DND-41 (cell line): ENCODE measurements around the gene LCN1.

Experiments used
- ATAC-seq: fragments of 200-7000 bp; cut with Tn5 transposase; 3 replicates; pipeline ENCODE4 v1.9.1; 2021; ENCODE audit warnings: low read depth; ENCODE audit not compliant: insufficient read depth
- DNase-seq: peaks from one replicate; pipeline ENCODE4 v3.0.0-alpha.2; 2020
- H2AFZ ChIP-seq: 2 replicates; pipeline ENCODE4 v1.6.0; 2012; ENCODE audit warnings: low read depth, low read length
- H3K27ac ChIP-seq: 2 replicates; pipeline ENCODE4 v1.5.1; 2012; ENCODE audit warnings: low read length, inconsistent platforms
- H3K27me3 ChIP-seq: fragments of 200-600 bp; sonication (generic); 2 replicates; pipeline ENCODE4 v1.6.0; 2012; ENCODE audit warnings: low read length, mild to moderate bottlenecking, inconsistent platforms; ENCODE audit not compliant: insufficient read depth, poor library complexity
- H3K36me3 ChIP-seq: 2 replicates; pipeline ENCODE4 v1.5.1; 2012; ENCODE audit warnings: low read length, inconsistent platforms; ENCODE audit not compliant: insufficient read depth
- H3K4me1 ChIP-seq: 2 replicates; pipeline ENCODE4 v1.5.1; 2012; ENCODE audit warnings: mild to moderate bottlenecking, low read length; ENCODE audit not compliant: insufficient read depth
- H3K4me2 ChIP-seq: 2 replicates; pipeline ENCODE4 v1.6.0; 2012; ENCODE audit warnings: mild to moderate bottlenecking, moderate library complexity, low read length, inconsistent platforms; ENCODE audit not compliant: insufficient read depth
- H3K4me3 ChIP-seq, 2 experiments: fragments of 200-600 bp in 1 of 2; shearing (Covaris generic) in 1 of 2; 2 replicates each; pipeline ENCODE4 v1.5.1; 2012 to 2016; ENCODE audit warnings: inconsistent platforms in 2 of 2, low read length in 2 of 2, mild to moderate bottlenecking in 2 of 2, low read depth in 1 of 2, moderate library complexity in 1 of 2
- H3K79me2 ChIP-seq: 2 replicates; pipeline ENCODE4 v1.6.0; 2012; ENCODE audit warnings: low read length, inconsistent platforms; ENCODE audit not compliant: insufficient read depth
- H3K9ac ChIP-seq: 2 replicates; pipeline ENCODE4 v1.6.0; 2012; ENCODE audit warnings: low read depth, mild to moderate bottlenecking, inconsistent platforms, low read length, moderate library complexity
- H3K9me3 ChIP-seq: 2 replicates; pipeline ENCODE4 v1.5.1; 2012; ENCODE audit warnings: low read length, moderate library complexity, mild to moderate bottlenecking, inconsistent platforms; ENCODE audit not compliant: insufficient read depth, severe bottlenecking
- H4K20me1 ChIP-seq: 2 replicates; pipeline ENCODE4 v1.6.0; 2012; ENCODE audit warnings: low read length; ENCODE audit not compliant: insufficient read depth
- CTCF ChIP-seq: IDR thresholded peaks from 2 replicates; pipeline ENCODE4 v1.5.1; 2012; ENCODE audit warnings: borderline replicate concordance, low read length, moderate library complexity, mild to moderate bottlenecking; ENCODE audit not compliant: poor library complexity, severe bottlenecking; ENCODE audit errors: extremely low read depth
- EZH2 ChIP-seq: IDR thresholded peaks from 3 replicates; pipeline ENCODE4 v1.6.1; 2012; ENCODE audit warnings: borderline replicate concordance, low read depth, mild to moderate bottlenecking, moderate library complexity, low read length, inconsistent platforms; ENCODE audit not compliant: severe bottlenecking

The LCN1 gene

GRCh38 chr9:135554718-135555117 is 33.5 kb downstream of the LCN1 start:
- Histone ChIP-seq H4K20me1 (no peaks in the 10 kb centered on the region), H3K36me3 (no peaks in the 10 kb centered on the region), H3K4me2 (no peak overlapping the region), H3K79me2 (no peaks in the 10 kb centered on the region), H3K9ac (no peak overlapping the region), H2AFZ (no peak overlapping the region), H3K27me3 (no peaks in the 10 kb centered on the region), H3K4me1 (no peaks in the 10 kb centered on the region), H3K4me3 (no peak overlapping the region), H3K27ac (no peak overlapping the region), H3K9me3 (no peaks in the 10 kb centered on the region)
- ATAC-seq (no peak), DNase-seq (no peak)
- no peak for TF ChIP-seq EZH2
- no peak for TF ChIP-seq CTCF

- H3K4me2 ChIP-seq, result no peak overlapping the region
- no peaks in the 10 kb centered on the region for H3K79me2 ChIP-seq
- no peak overlapping the region for H3K27ac ChIP-seq
- no peaks in the 10 kb centered on the region for H3K36me3 ChIP-seq
- DNase-seq (no peak), ATAC-seq (no peak)
- H3K27me3 ChIP-seq, result no peaks in the 10 kb centered on the region
- no peak overlapping the region for H3K4me3 ChIP-seq
- TF ChIP-seq CTCF, result no peak
- TF ChIP-seq EZH2, result no peak
- H3K9me3 ChIP-seq, result no peaks in the 10 kb centered on the region
- no peak overlapping the region for H3K9ac ChIP-seq
- no peaks in the 10 kb centered on the region for H3K4me1 ChIP-seq
- H2AFZ ChIP-seq, result no peak overlapping the region
- no peaks in the 10 kb centered on the region for H4K20me1 ChIP-seq
Observed at GRCh38 chr9:135555203-135555602, 34.0 kb downstream of the LCN1 start.

GRCh38 chr9:135555910-135556309 is 34.7 kb downstream of the LCN1 start:
- H2AFZ ChIP-seq, result no peak overlapping the region
- ATAC-seq (no peak), DNase-seq (no peak)
- H3K27ac ChIP-seq, result no peak overlapping the region
- TF ChIP-seq CTCF, result no peak
- no peak for TF ChIP-seq EZH2
- no peaks in the 10 kb centered on the region for H3K4me1 ChIP-seq
- no peak overlapping the region for H3K4me2 ChIP-seq
- H3K9me3 ChIP-seq, result no peaks in the 10 kb centered on the region
- H3K79me2 ChIP-seq, result no peaks in the 10 kb centered on the region
- no peak overlapping the region for H3K9ac ChIP-seq
- no peaks in the 10 kb centered on the region for H3K27me3 ChIP-seq
- no peaks in the 10 kb centered on the region for H4K20me1 ChIP-seq
- H3K4me3 ChIP-seq, result no peak overlapping the region
- H3K36me3 ChIP-seq, result no peaks in the 10 kb centered on the region

GRCh38 chr9:135559606-135560005 is 38.4 kb downstream of the LCN1 start:
- no peaks in the 10 kb centered on the region for H3K27me3 ChIP-seq
- H3K4me3 ChIP-seq, result no peak overlapping the region
- H2AFZ ChIP-seq, result no peak overlapping the region
- no peak overlapping the region for H3K9ac ChIP-seq
- H3K27ac ChIP-seq, result no peak overlapping the region
- H3K79me2 ChIP-seq, result no peaks in the 10 kb centered on the region
- H3K9me3 ChIP-seq, result no peaks in the 10 kb centered on the region
- DNase-seq (no peak), ATAC-seq (no peak)
- H3K4me1 ChIP-seq, result no peaks in the 10 kb centered on the region
- no peak for TF ChIP-seq CTCF
- no peak for TF ChIP-seq EZH2
- H4K20me1 ChIP-seq, result no peaks in the 10 kb centered on the region
- no peak overlapping the region for H3K4me2 ChIP-seq
- H3K36me3 ChIP-seq, result no peaks in the 10 kb centered on the region
